22Rv1 (cell line): ENCODE measurements around the gene TRAPPC6A.

Experiments
- ZFX ChIP-seq: fragments of 450-650 bp; IDR thresholded peaks from 2 replicates; pipeline ENCODE4 v1.6.1; 2017; ENCODE audit warnings: antibody characterized with exemption, borderline replicate concordance
- TF ChIP-seq, protein P1 (sequence below): fragments of 450-650 bp; IDR thresholded peaks from 2 replicates; pipeline ENCODE4 v1.5.1; 2017; ENCODE audit warnings: mild to moderate bottlenecking

DNA sequence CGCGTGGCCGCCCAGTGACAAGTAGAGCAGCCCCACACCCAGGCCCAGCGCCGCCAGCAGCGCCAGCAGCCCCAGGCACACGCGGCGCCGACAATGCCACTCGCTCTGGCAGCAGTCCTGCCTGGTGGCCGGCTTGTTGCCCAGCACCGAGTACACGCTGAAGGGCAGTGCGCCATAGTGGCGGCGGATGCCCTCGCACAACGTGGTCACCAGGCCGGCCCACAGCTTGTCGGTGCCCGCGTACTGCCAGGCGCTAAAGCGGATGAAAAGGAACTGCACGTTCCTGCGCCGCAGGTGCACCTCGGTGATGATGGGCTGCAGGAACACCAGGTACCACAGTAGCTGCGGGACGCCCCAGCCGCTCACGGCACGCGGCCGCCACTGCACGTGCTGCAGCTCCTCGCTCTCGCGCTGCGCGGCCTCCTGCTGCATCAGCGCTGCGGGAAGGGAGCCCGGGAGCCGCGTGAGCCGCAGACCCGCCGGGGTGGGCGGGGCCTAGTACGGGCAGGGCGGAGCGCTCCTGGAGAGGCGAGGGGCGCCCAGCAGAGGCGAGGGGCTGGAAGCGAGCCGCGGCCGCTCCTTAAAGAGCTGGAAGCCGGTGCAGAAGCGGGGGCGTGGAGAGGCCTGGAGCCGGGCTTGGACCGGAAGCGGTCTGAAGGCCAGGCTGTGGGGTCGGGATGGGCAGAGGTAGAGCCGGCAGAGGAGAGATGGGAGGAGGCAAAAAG lies 24.5 kb downstream of the TRAPPC6A start:
- TF ChIP-seq, protein P1, sequence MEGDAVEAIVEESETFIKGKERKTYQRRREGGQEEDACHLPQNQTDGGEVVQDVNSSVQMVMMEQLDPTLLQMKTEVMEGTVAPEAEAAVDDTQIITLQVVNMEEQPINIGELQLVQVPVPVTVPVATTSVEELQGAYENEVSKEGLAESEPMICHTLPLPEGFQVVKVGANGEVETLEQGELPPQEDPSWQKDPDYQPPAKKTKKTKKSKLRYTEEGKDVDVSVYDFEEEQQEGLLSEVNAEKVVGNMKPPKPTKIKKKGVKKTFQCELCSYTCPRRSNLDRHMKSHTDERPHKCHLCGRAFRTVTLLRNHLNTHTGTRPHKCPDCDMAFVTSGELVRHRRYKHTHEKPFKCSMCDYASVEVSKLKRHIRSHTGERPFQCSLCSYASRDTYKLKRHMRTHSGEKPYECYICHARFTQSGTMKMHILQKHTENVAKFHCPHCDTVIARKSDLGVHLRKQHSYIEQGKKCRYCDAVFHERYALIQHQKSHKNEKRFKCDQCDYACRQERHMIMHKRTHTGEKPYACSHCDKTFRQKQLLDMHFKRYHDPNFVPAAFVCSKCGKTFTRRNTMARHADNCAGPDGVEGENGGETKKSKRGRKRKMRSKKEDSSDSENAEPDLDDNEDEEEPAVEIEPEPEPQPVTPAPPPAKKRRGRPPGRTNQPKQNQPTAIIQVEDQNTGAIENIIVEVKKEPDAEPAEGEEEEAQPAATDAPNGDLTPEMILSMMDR: no peak
- TF ChIP-seq ZFX: no peak
